Erythroblast (primary cell): ENCODE results near the gene TMEM62.

ENCODE experiments used
- GATA1 ChIP-seq: IDR thresholded peaks from 2 replicates; pipeline ENCODE4 v1.6.1; 2011; ENCODE audit warnings: low read depth, mild to moderate bottlenecking, control low read depth, low read length, moderate library complexity
- POLR2A ChIP-seq: IDR thresholded peaks from 2 replicates; pipeline ENCODE4 v1.6.1; 2011; ENCODE audit warnings: mild to moderate bottlenecking, low read length

GRCh38 chr15:43189296-43189695 is 55.9 kb downstream of the TMEM62 start:
- TF ChIP-seq POLR2A (no peak), GATA1 (no peak)
